ENCODE data around the gene MAPK1. TPM values are rescaled to one million over a fixed set of nuclear protein-coding genes. Genes with fewer than 3 reads are reported as not detected.

Gene MAPK1
- total and polyA plus RNA-seq, 2 donors (not counting 1 experiment from before 2014, with no cell fraction given): 53.8 to 133 TPM

GRCh38 chr22:21861851-21862250 lies 5.6 kb downstream of the MAPK1 start:
- Histone ChIP-seq H3K4me2 (ENCODE audit: extremely low read depth, insufficient read depth, low read length) (no peak overlapping the region), H3K9me3 (ENCODE audit: control insufficient read depth, insufficient read depth, low read depth, low read length) (no peaks in the 10 kb centered on the region), H3K79me2 (ENCODE audit: control insufficient read depth, insufficient read depth, low read length) (peaks cover 98% of the 10 kb centered on the region), H2AFZ (ENCODE audit: low read length) (no peak overlapping the region), H3K9ac (ENCODE audit: insufficient read depth, low read length) (no peak overlapping the region), H3K27me3 (ENCODE audit: control insufficient read depth, insufficient read depth, low read length) (no peaks in the 10 kb centered on the region), H3K4me1 (ENCODE audit: control insufficient read depth, extremely low read depth, insufficient read depth, low read length) (peaks cover 2% of the 10 kb centered on the region), H4K20me1 (ENCODE audit: control insufficient read depth, extremely low read depth, insufficient read depth, low read length) (peaks cover 8% of the 10 kb centered on the region), H3K4me3 (replicated peaks in 1 of 4; ENCODE audit: control extremely low read depth in 1 of 4, insufficient read depth in 1 of 4, low read depth in 3 of 4, low read length in 4 of 4) (no peak overlapping the region), H3K27ac (ENCODE audit: insufficient read depth, low read length) (no peak overlapping the region), H3K36me3 (ENCODE audit: control insufficient read depth, insufficient read depth, low read length) (no peaks in the 10 kb centered on the region)
- no peak for DNase-seq (ENCODE audit: low read depth in 2 of 2)
- TF ChIP-seq CTCF (conservative IDR thresholded peaks at IDR 0.05 in 1 of 2, IDR thresholded peaks at IDR 0.05 in 1 of 2; ENCODE audit: low read depth in 1 of 2, low read length in 2 of 2) (no peak), EZH2 (IDR thresholded peaks at IDR 0.05; ENCODE audit: low read length, missing control alignments) (no peak)

GRCh38 chr22:21861264-21861848 lies 6.1 kb downstream of the MAPK1 start:
- peaks cover 98% of the 10 kb centered on the region for H3K79me2 ChIP-seq (ENCODE audit: control insufficient read depth, insufficient read depth, low read length)
- no peaks in the 10 kb centered on the region for H3K9me3 ChIP-seq (ENCODE audit: control insufficient read depth, insufficient read depth, low read depth, low read length)
- DNase-seq (ENCODE audit: low read depth in 2 of 2): peak in 1 of 2 donors; percentile 18
- no peaks in the 10 kb centered on the region for H3K36me3 ChIP-seq (ENCODE audit: control insufficient read depth, insufficient read depth, low read length)
- no peak overlapping the region for H3K9ac ChIP-seq (ENCODE audit: insufficient read depth, low read length)
- H3K4me3 ChIP-seq (replicated peaks in 1 of 4; ENCODE audit: control extremely low read depth in 1 of 4, insufficient read depth in 1 of 4, low read depth in 3 of 4, low read length in 4 of 4): no peak overlapping the region
- TF ChIP-seq CTCF (conservative IDR thresholded peaks at IDR 0.05 in 1 of 2, IDR thresholded peaks at IDR 0.05 in 1 of 2; ENCODE audit: low read depth in 1 of 2, low read length in 2 of 2): no peak
- no peak for TF ChIP-seq EZH2 (IDR thresholded peaks at IDR 0.05; ENCODE audit: low read length, missing control alignments)
- no peaks in the 10 kb centered on the region for H3K27me3 ChIP-seq (ENCODE audit: control insufficient read depth, insufficient read depth, low read length)
- no peak overlapping the region for H3K27ac ChIP-seq (ENCODE audit: insufficient read depth, low read length)
- peaks cover 2% of the 10 kb centered on the region for H3K4me1 ChIP-seq (ENCODE audit: control insufficient read depth, extremely low read depth, insufficient read depth, low read length)
- no peak overlapping the region for H2AFZ ChIP-seq (ENCODE audit: low read length)
- H4K20me1 ChIP-seq (ENCODE audit: control insufficient read depth, extremely low read depth, insufficient read depth, low read length): peaks cover 8% of the 10 kb centered on the region
- H3K4me2 ChIP-seq (ENCODE audit: extremely low read depth, insufficient read depth, low read length): no peak overlapping the region

GRCh38 chr22:21860491-21861039 lies 6.9 kb downstream of the MAPK1 start:
- no peak overlapping the region for H3K27ac ChIP-seq (ENCODE audit: insufficient read depth, low read length)
- no peak overlapping the region for H3K4me2 ChIP-seq (ENCODE audit: extremely low read depth, insufficient read depth, low read length)
- H3K9me3 ChIP-seq (ENCODE audit: control insufficient read depth, insufficient read depth, low read depth, low read length): no peaks in the 10 kb centered on the region
- peaks cover 98% of the 10 kb centered on the region for H3K79me2 ChIP-seq (ENCODE audit: control insufficient read depth, insufficient read depth, low read length)
- H3K4me1 ChIP-seq (ENCODE audit: control insufficient read depth, extremely low read depth, insufficient read depth, low read length): peaks cover 2% of the 10 kb centered on the region
- H3K27me3 ChIP-seq (ENCODE audit: control insufficient read depth, insufficient read depth, low read length): no peaks in the 10 kb centered on the region
- H3K4me3 ChIP-seq (replicated peaks in 1 of 4; ENCODE audit: control extremely low read depth in 1 of 4, insufficient read depth in 1 of 4, low read depth in 3 of 4, low read length in 4 of 4): no peak overlapping the region
- H3K36me3 ChIP-seq (ENCODE audit: control insufficient read depth, insufficient read depth, low read length): no peaks in the 10 kb centered on the region
- no peak overlapping the region for H3K9ac ChIP-seq (ENCODE audit: insufficient read depth, low read length)
- DNase-seq (ENCODE audit: low read depth in 2 of 2): no peak
- TF ChIP-seq EZH2 (IDR thresholded peaks at IDR 0.05; ENCODE audit: low read length, missing control alignments): no peak
- TF ChIP-seq CTCF (conservative IDR thresholded peaks at IDR 0.05 in 1 of 2, IDR thresholded peaks at IDR 0.05 in 1 of 2; ENCODE audit: low read depth in 1 of 2, low read length in 2 of 2): no peak
- peaks cover 8% of the 10 kb centered on the region for H4K20me1 ChIP-seq (ENCODE audit: control insufficient read depth, extremely low read depth, insufficient read depth, low read length)
- H2AFZ ChIP-seq (ENCODE audit: low read length): no peak overlapping the region

Data from fibroblast of lung (primary cell).